ENCODE data around the gene TSR2.
"Not testable (repeated sequence)": the region's sequence is repeated elsewhere in the genome, so short reads cannot be mapped to it uniquely, and the experiment has no call there.

Gene TSR2

DNA sequence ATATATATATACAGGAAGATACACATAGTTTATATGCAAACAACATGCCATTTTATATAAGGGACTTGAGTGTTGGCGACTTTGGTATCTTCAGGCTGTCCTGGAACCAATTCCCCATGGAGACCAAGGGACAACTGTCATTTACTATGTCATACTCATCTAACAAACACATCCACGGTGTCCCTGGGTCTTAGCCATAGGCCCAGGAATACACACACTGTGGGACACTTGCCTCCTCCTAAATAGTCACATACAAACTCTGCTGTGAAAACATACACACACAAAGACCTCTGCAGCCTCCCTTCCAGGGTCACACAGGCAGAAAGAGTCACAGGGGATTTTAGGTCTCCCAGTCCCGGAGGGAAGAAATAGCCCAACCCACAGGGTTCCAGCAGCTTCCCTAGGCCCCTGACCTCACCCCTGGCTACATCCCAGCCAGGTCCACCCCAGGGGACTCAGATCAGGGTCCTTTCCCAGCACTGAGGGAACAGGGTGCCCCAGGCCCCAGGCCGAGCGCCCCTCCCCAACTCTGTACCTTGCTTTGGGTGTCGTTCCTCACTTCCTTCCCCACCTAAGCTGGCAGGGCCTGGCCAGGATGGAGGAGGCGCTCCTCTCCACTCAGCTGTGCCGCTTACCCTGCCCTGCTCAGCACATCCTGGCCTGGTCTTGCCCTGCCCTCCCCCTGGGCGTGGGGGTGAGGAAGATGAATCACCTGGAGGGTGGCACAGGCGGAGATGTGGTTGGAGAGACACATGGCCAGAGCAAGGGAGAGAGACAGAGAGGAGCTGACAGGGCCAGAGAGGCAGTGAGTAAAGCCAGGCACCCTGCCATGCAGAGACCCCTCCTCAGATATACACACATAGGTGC, 34.0 kb downstream of the TSR2 start:
- no peak for DNase-seq

DNA sequence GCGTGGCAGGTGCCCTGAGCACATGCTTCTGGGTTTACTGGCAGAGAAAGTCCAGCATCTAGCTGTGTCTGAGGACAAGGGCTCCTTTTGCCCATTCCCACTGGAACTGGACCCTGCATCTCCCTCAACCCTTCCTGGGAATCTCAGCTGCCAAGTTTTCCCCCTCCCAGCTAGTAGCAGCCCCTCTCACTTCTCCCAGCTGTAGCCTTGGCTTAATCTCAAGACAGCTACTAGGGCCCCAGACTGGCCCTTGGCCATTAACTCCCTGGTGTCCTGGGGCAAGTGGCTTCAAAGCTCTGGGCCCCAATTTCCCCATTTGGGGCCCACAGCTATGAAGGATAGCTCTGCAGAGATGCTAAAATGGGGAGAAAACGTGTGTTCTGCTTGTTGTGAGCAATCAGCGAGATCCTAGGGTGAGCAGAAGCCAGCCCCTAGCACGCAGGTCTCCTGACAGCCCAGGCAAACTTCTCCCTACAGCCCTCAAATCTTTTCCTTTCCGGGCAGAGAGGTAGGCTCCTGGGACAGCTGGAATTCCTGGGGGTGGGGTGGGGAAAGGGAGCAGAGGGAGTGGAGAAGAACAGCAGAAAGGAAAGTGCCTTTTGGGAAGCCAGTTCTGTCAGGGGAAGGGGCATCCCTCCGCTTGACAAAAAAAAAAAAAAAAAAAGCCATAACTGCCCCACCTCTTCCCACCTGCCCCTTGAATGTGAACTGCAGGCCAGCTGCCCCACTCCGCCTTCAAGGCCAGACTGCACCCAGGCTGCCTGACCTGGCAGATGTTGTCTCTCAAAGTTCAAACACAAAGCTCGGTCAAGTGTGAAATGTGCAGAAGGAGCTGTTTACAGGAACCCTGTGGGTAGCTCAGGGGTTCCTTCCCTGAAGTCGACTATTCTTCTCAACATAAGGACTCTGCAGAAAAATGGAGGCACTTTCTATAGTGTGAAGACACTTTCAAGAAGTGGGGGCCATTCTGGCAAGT, 39.2 kb downstream of the TSR2 start:
- peak; percentile 0 for DNase-seq

DNA sequence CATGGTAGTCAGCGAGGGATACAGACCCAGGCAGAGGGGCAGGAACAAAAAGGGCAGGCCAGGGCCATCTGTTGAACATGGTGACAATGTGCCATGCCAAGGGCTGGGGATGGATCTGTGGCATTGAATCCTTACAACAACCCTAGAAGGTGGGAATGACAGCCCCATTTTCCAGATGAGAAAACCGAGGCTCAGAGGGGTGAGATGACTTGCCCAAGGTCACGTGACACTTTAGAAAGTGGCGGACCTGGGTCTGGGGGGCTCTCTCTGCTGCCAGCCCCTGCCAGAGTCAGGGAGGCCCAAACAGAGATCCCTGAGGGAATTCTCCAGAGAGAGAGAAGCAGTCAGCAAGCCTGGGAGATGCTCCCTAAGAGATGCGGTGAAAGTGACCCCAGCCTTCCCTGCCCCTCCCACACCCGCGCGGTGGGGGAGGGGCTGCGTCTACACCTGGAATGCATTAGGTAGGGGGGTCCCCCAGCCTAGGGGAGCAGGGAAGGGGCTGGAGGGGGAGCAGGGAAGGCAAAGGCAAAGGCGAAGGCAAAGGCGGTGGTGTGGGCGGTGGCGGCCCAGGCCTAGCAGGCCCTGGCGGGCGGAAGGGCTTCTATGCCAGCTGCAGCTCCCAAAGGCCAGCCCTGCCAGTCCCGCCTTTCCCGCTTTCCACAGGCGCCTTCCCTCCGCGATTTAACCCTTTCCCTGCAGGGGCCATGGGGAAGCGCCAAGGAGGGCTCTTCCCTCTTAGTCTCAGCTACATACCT, 42.8 kb downstream of the TSR2 start:
- no peak for DNase-seq

DNA sequence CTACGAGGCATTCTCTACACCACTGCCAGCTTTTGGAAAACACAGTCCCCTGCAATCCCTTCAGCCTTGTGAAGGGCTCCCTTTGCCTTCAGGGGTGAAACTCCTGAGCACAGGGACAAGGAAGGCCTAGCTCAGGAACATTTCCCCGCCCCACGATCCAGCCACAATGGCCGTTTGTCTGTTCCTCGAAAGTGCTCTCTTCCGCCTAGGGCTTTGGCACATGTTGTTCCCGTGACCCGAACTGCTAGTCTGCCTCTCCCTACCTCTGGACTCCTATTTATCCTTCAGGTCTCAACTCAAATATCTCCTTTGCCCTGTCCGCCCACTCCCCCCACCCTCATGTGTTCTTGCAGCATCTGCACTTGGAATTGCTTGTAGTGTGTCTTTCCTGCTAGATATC, 43.7 kb downstream of the TSR2 start:
- no peak for DNase-seq

DNA sequence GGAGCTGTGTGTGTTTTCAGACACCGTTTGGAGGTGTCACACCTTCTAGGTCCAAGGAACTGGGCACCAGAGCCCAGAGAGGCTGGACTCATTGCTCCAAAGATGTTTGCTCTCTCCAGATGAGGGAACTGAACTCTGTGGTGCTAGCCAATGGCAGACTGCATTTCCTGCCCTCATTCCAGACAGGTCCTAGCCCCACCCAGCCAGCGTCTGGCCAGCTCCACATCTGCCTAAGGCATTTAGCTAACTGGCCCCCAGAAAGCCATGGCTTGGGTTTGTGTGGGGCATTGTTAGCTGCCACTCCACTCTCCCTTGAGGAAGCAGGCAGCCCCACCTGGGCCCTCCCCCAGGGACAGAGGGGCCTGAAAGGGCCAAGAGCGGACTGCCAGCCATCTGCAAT, 44.5 kb downstream of the TSR2 start:
- no peak for DNase-seq

DNA sequence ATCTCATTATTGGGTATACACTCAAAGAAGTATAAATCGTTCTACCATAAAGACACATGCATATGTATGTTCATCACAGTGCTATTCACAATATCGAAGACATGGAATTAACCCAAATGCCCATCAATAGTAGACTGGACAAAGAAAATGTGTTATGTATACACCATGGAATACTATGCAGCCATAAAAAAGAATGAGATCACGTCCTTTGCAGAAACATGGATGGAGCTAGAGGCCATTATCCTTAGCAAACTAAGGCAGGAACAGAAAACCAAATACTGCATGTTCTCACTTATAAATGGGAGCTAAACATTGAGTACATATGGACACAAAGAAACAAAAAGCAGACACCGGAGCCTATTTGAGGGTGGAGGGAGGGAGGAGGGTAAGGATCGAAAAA, 49.6 kb downstream of the TSR2 start:
- not testable (repeated sequence) for DNase-seq

DNA sequence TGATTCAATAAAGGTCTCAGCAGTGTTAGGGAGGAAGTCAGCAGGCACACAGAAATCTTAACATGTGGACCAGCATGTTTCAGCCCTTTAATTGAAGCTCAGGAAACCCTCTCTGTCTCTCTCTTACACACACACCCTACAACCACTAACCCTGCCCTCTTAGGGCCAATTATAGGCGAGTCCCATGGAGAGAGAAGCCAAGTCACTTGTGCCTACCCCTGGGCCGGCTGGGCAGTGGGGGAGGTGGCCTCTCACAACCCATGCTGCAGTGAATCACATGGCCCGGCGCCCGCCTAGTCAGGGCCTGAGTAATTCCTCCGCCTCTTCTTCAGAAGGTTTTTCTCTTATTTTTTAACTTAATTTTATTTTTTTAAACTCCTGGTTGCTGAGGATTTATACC, 52.1 kb downstream of the TSR2 start:
- DNase-seq, result no peak

DNA sequence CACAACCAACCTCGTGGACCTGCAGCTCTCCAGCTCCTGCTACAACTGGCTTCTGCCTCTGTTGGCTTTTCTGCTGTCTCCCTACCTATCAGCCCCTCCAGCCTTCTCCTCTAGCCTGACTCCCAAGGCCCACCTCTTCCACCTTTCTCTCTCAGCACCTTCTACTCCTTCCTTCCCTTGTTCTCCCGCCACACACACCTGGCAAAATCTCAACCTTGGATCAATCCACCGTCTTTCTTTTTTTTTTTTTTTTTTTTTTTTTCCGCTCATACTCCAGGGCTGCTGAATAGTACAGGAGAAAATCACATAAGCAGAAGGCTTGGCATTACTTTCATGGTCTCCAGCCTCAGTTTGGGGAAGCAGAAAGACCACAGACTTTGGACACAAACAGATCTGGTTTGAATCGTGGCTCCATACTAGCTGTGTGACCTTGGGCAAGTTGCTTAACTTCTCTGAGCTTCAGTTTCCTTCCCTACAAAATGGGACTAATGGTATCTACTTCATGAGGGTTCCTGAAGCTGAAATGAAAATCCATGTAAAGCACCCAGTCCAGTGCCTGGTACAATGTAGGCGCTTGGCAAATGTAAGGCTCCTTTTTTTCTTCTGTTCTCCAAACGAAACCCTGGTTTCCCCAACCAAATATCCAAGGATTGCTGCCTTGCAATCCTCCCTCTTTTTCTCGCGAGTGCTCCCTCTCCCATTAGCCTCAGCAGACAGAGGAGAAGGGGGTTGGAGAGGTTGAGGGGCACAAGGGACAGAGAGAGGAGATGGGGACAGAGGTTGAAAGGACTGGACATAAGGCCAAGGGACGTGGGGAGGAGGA, 54.2 kb downstream of the TSR2 start:
- DNase-seq, result peak; percentile 1

Measured in DMS79 treated with DMSO at 0.1 percent for 48 hours (cell line).